Sigmoid colon (tissue), 7 donors: ENCODE data around the gene CEP250. TPM values are rescaled to one million over a fixed set of nuclear protein-coding genes. Genes with fewer than 3 reads are reported as not detected.

ENCODE experiments used
- DNase-seq: peaks from one replicate; pipeline ENCODE4 v3.0.0-alpha.2; 2019
- H3K27ac ChIP-seq, 4 donors: fragments of 200-600 bp; sonication (generic); one replicate each; pipeline ENCODE4 v1.5.1; 2016 to 2019; ENCODE audit warnings: mild to moderate bottlenecking in 1 of 4
- H3K27me3 ChIP-seq, 3 donors: fragments of 200-600 bp; sonication (generic); one replicate each; pipeline ENCODE4 v1.5.1; 2019; ENCODE audit warnings: mild to moderate bottlenecking in 1 of 3
- H3K36me3 ChIP-seq, 4 donors: fragments of 200-600 bp; sonication (generic); one replicate each; pipeline ENCODE4 v1.5.1; 2016 to 2019
- H3K4me1 ChIP-seq, 4 donors: fragments of 200-600 bp; sonication (generic); one replicate each; pipeline ENCODE4 v1.5.1; 2017 to 2019
- H3K4me3 ChIP-seq, 4 donors: fragments of 200-600 bp; sonication (generic); one replicate each; pipeline ENCODE4 v1.5.1; 2017 to 2019; ENCODE audit warnings: mild to moderate bottlenecking in 2 of 4, moderate library complexity in 1 of 4
- H3K9me3 ChIP-seq, 4 donors: fragments of 200-600 bp in 3 of 4; sonication (generic) in 3 of 4; one replicate each; pipeline versions ENCODE4 v1.5.1 to v1.6.1; 2013 to 2019
- CTCF ChIP-seq, 4 experiments: fragments of 450-650 bp in 3 of 4; fragments of 200-600 bp in 1 of 4; IDR thresholded peaks; one replicate each; pipeline ENCODE4 v1.5.1; 2016 to 2019; ENCODE audit warnings: antibody characterized with exemption in 4 of 4, mild to moderate bottlenecking in 3 of 4, moderate library complexity in 2 of 4
- EP300 ChIP-seq, 4 donors: sonication (generic); formaldehyde crosslinking; IDR thresholded peaks; one replicate each; pipeline ENCODE4 v1.6.1; 2017; ENCODE audit warnings: antibody characterized with exemption in 4 of 4
- POLR2A ChIP-seq, 2 donors: fragments of 450-650 bp; IDR thresholded peaks; one replicate each; pipeline ENCODE4 v1.6.1; 2016; ENCODE audit warnings: antibody characterized with exemption in 2 of 2, mild to moderate bottlenecking in 2 of 2, moderate library complexity in 2 of 2
- POLR2AphosphoS5 ChIP-seq, 4 donors: sonication (generic); formaldehyde crosslinking; IDR thresholded peaks; one replicate each; pipeline ENCODE4 v1.6.1; 2017; ENCODE audit warnings: antibody characterized with exemption in 4 of 4
- WGBS, 2 donors: extraction: QIAGEN DNeasy Blood & Tissue Kit; methylation state at CpG; one replicate each; pipeline ENCODE4 v1.1.7; 2013; 5-methylcytosine and 5-hydroxymethylcytosine counted together
- intact Hi-C: fragments of 100-400 bp; cut with DNase I; formaldehyde crosslinking; loops from one replicate; pipeline ENCODE4 v1.15.1; 2023
- polyA plus RNA-seq, 3 donors: library from polyadenylated mRNA; stranded (reverse); fragments of 200-250 nt; gene quantifications; one replicate each; pipeline ENCODE4 v1.2.3, GENCODE V29; 2013
- total RNA-seq, 4 donors: library from RNA; depleted of rRNA; stranded (reverse); fragments of >200 nt; gene quantifications; one replicate each; pipeline ENCODE4 v1.1.0, GENCODE V29; 2016
- donor health status: healthy with polysubstance abuse.
- donor health status: Bipolar disorder and iron deficiency.
- donor health status: healthy.

Gene CEP250
- total and polyA plus RNA-seq, 7 donors, result 6.6 to 35.2 (median 16.4) TPM

GRCh38 chr20:35558451-35558850, 103.1 kb downstream of the CEP250 start:
- Histone ChIP-seq H3K36me3 (peaks cover 0 to 55% (median 21%) of the 10 kb centered on the region in 4 donors), H3K4me1 (peaks cover 0 to 4% (median 0%) of the 10 kb centered on the region in 4 donors), H3K27me3 (no peaks in the 10 kb centered on the region), H3K9me3 (no peaks in the 10 kb centered on the region), H3K27ac (no peak overlapping the region), H3K4me3 (no peak overlapping the region)
- intact Hi-C loops, result no loop called here
- 94% methylated on average over 4 of the region's 4 CpGs for WGBS, 2 donors
- no peak for TF ChIP-seq POLR2AphosphoS5 (IDR thresholded peaks at IDR 0.05)
- no peak for DNase-seq

- no peak overlapping the region for H3K4me3 ChIP-seq
- peaks cover 0 to 48% (median 20%) of the 10 kb centered on the region in 4 donors for H3K36me3 ChIP-seq
- TF ChIP-seq EP300 (IDR thresholded peaks at IDR 0.05) (no peak), POLR2AphosphoS5 (IDR thresholded peaks at IDR 0.05) (no peak), CTCF (IDR thresholded peaks at IDR 0.05) (no peak), POLR2A (IDR thresholded peaks at IDR 0.05) (no peak)
- 88 to 93% methylated on average over 24 of the region's 24 CpGs for WGBS, 2 donors
- no peak overlapping the region for H3K27ac ChIP-seq
- H3K4me1 ChIP-seq, result peaks cover 0 to 4% (median 0%) of the 10 kb centered on the region in 4 donors
- intact Hi-C loops, result no loop called here
- DNase-seq, result no peak
- no peaks in the 10 kb centered on the region for H3K27me3 ChIP-seq
- no peaks in the 10 kb centered on the region for H3K9me3 ChIP-seq
These were observed 103.8 kb downstream of the CEP250 start for GRCh38 chr20:35559042-35559693.

GRCh38 chr20:35560105-35560511, 104.7 kb downstream of the CEP250 start:
- intact Hi-C loops, result no loop called here
- H3K27ac ChIP-seq, result no peak overlapping the region
- H3K4me1 ChIP-seq, result peaks cover 0 to 4% (median 0%) of the 10 kb centered on the region in 4 donors
- WGBS, 2 donors, result 17 to 73% methylated on average over 18 of the region's 18 CpGs
- H3K36me3 ChIP-seq, result peaks cover 0 to 39% (median 16%) of the 10 kb centered on the region in 4 donors
- TF ChIP-seq CTCF (IDR thresholded peaks at IDR 0.05), result no peak
- no peak overlapping the region for H3K4me3 ChIP-seq
- H3K27me3 ChIP-seq, result no peaks in the 10 kb centered on the region
- no peak for DNase-seq
- no peaks in the 10 kb centered on the region for H3K9me3 ChIP-seq

GRCh38 chr20:35560541-35560940, 105.1 kb downstream of the CEP250 start:
- H3K4me3 ChIP-seq, result no peak overlapping the region
- no peaks in the 10 kb centered on the region for H3K9me3 ChIP-seq
- WGBS, 2 donors, result 55 to 67% methylated on average over 10 of the region's 10 CpGs
- DNase-seq, result no peak
- peaks cover 0 to 35% (median 16%) of the 10 kb centered on the region in 4 donors for H3K36me3 ChIP-seq
- H3K27me3 ChIP-seq, result no peaks in the 10 kb centered on the region
- peaks cover 0 to 4% (median 0%) of the 10 kb centered on the region in 4 donors for H3K4me1 ChIP-seq
- H3K27ac ChIP-seq, result no peak overlapping the region
- TF ChIP-seq POLR2A (IDR thresholded peaks at IDR 0.05), result no peak
- TF ChIP-seq EP300 (IDR thresholded peaks at IDR 0.05), result no peak
- TF ChIP-seq CTCF (IDR thresholded peaks at IDR 0.05), result no peak
- TF ChIP-seq POLR2AphosphoS5 (IDR thresholded peaks at IDR 0.05), result no peak
- intact Hi-C loops, result no loop called here

- 14 to 36% methylated on average over 7 of the region's 7 CpGs for WGBS, 2 donors
- no peak for DNase-seq
- no peaks in the 10 kb centered on the region for H3K27me3 ChIP-seq
- peaks cover 0 to 27% (median 13%) of the 10 kb centered on the region in 4 donors for H3K36me3 ChIP-seq
- no peak for TF ChIP-seq POLR2AphosphoS5 (IDR thresholded peaks at IDR 0.05)
- no peak for TF ChIP-seq POLR2A (IDR thresholded peaks at IDR 0.05)
- TF ChIP-seq EP300 (IDR thresholded peaks at IDR 0.05), result no peak
- peaks cover 0 to 4% (median 0%) of the 10 kb centered on the region in 4 donors for H3K4me1 ChIP-seq
- H3K4me3 ChIP-seq, result no peak overlapping the region
- intact Hi-C loops, result no loop called here
- H3K9me3 ChIP-seq, result no peaks in the 10 kb centered on the region
- H3K27ac ChIP-seq, result no peak overlapping the region
These were observed 105.9 kb downstream of the CEP250 start for GRCh38 chr20:35561268-35561667.

GRCh38 chr20:35561671-35562070, 106.3 kb downstream of the CEP250 start:
- Histone ChIP-seq H3K27me3 (no peaks in the 10 kb centered on the region), H3K9me3 (no peaks in the 10 kb centered on the region), H3K4me1 (peaks cover 0 to 4% (median 0%) of the 10 kb centered on the region in 4 donors), H3K4me3 (no peak overlapping the region), H3K27ac (no peak overlapping the region), H3K36me3 (peaks cover 0 to 23% (median 10%) of the 10 kb centered on the region in 4 donors)
- no peak for TF ChIP-seq CTCF (IDR thresholded peaks at IDR 0.05)
- no peak for TF ChIP-seq POLR2AphosphoS5 (IDR thresholded peaks at IDR 0.05)
- no peak for TF ChIP-seq EP300 (IDR thresholded peaks at IDR 0.05)
- TF ChIP-seq POLR2A (IDR thresholded peaks at IDR 0.05), result no peak
- intact Hi-C loops, result no loop called here
- DNase-seq, result no peak
- WGBS, 2 donors, result 26 to 64% methylated on average over 5 of the region's 5 CpGs
